ENCODE measurements around the gene TACR1. TPM values are rescaled to one million over a fixed set of nuclear protein-coding genes. Genes with fewer than 3 reads are reported as not detected.
"Not testable (repeated sequence)": the region's sequence is repeated elsewhere in the genome, so short reads cannot be mapped to it uniquely, and the experiment has no call there.

Gene TACR1
- polyA plus RNA-seq, 4 donors, result 0.69 to 1.4 TPM; not detected in 2

DNA sequence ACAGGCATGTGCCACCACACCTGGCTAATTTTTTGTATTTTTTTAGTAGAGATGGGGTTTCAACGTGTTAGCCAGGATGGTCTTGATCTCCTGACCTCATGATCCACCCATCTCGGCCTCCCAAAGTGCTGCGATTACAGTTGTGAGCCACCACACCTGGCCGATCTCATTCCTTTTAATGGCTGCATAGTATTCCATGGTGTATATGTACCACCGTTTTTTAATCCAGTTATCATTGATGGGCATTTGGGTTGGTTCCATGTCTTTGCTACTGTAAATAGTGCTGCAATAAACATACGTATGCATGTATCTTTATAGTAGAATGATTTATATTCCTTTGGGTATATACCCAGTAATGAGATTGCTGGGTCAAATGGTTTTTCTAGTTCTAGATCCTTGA, 51.4 kb downstream of the TACR1 start:
- H3K4me3 ChIP-seq (ENCODE audit: low read depth in 1 of 3, low read length in 3 of 3); H3K9me3 ChIP-seq (ENCODE audit: control insufficient read depth in 2 of 2, insufficient read depth in 1 of 2, low read depth in 1 of 2, low read length in 1 of 2); DNase-seq; H3K27me3 ChIP-seq (ENCODE audit: control insufficient read depth in 3 of 3, insufficient read depth in 3 of 3, low read length in 3 of 3); FAIRE-seq; H3K4me1 ChIP-seq (ENCODE audit: control insufficient read depth in 3 of 3, insufficient read depth in 2 of 3, low read depth in 1 of 3, low read length in 2 of 3); H3K27ac ChIP-seq (ENCODE audit: low read depth in 1 of 3, low read length in 2 of 3); H3K36me3 ChIP-seq (ENCODE audit: control insufficient read depth in 3 of 3, insufficient read depth in 2 of 3, low read depth in 1 of 3, low read length in 3 of 3): not testable (repeated sequence)
- WGBS, 3 donors, result 82 to 94% (median 89%) methylated on average over 6 of the region's 6 CpGs

GRCh38 chr2:75146606-75147332, 52.6 kb downstream of the TACR1 start:
- no peaks in the 10 kb centered on the region for H3K36me3 ChIP-seq (ENCODE audit: control insufficient read depth in 3 of 3, insufficient read depth in 2 of 3, low read depth in 1 of 3, low read length in 3 of 3)
- H3K4me1 ChIP-seq (ENCODE audit: control insufficient read depth in 3 of 3, insufficient read depth in 2 of 3, low read depth in 1 of 3, low read length in 2 of 3), result no peaks in the 10 kb centered on the region
- WGBS, 3 donors, result 72 to 91% (median 85%) methylated on average over 2 of the region's 2 CpGs
- no peak overlapping the region for H3K4me3 ChIP-seq (ENCODE audit: low read depth in 1 of 3, low read length in 3 of 3)
- FAIRE-seq (no peak), DNase-seq (no peak)
- H3K27me3 ChIP-seq (ENCODE audit: control insufficient read depth in 3 of 3, insufficient read depth in 3 of 3, low read length in 3 of 3), result no peaks in the 10 kb centered on the region
- peaks cover 0 to 4% of the 10 kb centered on the region in 2 donors for H3K9me3 ChIP-seq (ENCODE audit: control insufficient read depth in 2 of 2, insufficient read depth in 1 of 2, low read depth in 1 of 2, low read length in 1 of 2)
- no peak overlapping the region for H3K27ac ChIP-seq (ENCODE audit: low read depth in 1 of 3, low read length in 2 of 3)

- not testable (repeated sequence) for H3K36me3 ChIP-seq (ENCODE audit: control insufficient read depth in 3 of 3, insufficient read depth in 2 of 3, low read depth in 1 of 3, low read length in 3 of 3); DNase-seq; H3K27ac ChIP-seq (ENCODE audit: low read depth in 1 of 3, low read length in 2 of 3); H3K9me3 ChIP-seq (ENCODE audit: control insufficient read depth in 2 of 2, insufficient read depth in 1 of 2, low read depth in 1 of 2, low read length in 1 of 2); FAIRE-seq; H3K4me3 ChIP-seq (ENCODE audit: low read depth in 1 of 3, low read length in 3 of 3); H3K4me1 ChIP-seq (ENCODE audit: control insufficient read depth in 3 of 3, insufficient read depth in 2 of 3, low read depth in 1 of 3, low read length in 2 of 3); H3K27me3 ChIP-seq (ENCODE audit: control insufficient read depth in 3 of 3, insufficient read depth in 3 of 3, low read length in 3 of 3)
- WGBS, 3 donors, result 77 to 91% (median 81%) methylated on average over 4 of the region's 4 CpGs
Measured at GRCh38 chr2:75146221-75146605, 53.1 kb downstream of the TACR1 start.

- H3K27me3 ChIP-seq (ENCODE audit: control insufficient read depth in 3 of 3, insufficient read depth in 3 of 3, low read length in 3 of 3), result no peaks in the 10 kb centered on the region
- no peak overlapping the region for H3K4me3 ChIP-seq (ENCODE audit: low read depth in 1 of 3, low read length in 3 of 3)
- FAIRE-seq, result no peak
- H3K9me3 ChIP-seq (ENCODE audit: control insufficient read depth in 2 of 2, insufficient read depth in 1 of 2, low read depth in 1 of 2, low read length in 1 of 2), result no peaks in the 10 kb centered on the region
- no peaks in the 10 kb centered on the region for H3K4me1 ChIP-seq (ENCODE audit: control insufficient read depth in 3 of 3, insufficient read depth in 2 of 3, low read depth in 1 of 3, low read length in 2 of 3)
- WGBS, 3 donors, result 82 to 96% (median 88%) methylated on average over 3 of the region's 3 CpGs
- H3K27ac ChIP-seq (ENCODE audit: low read depth in 1 of 3, low read length in 2 of 3), result no peak overlapping the region
- H3K36me3 ChIP-seq (ENCODE audit: control insufficient read depth in 3 of 3, insufficient read depth in 2 of 3, low read depth in 1 of 3, low read length in 3 of 3), result no peaks in the 10 kb centered on the region
- DNase-seq, result no peak
Measured at GRCh38 chr2:75142081-75142480, 57.2 kb downstream of the TACR1 start.

DNA sequence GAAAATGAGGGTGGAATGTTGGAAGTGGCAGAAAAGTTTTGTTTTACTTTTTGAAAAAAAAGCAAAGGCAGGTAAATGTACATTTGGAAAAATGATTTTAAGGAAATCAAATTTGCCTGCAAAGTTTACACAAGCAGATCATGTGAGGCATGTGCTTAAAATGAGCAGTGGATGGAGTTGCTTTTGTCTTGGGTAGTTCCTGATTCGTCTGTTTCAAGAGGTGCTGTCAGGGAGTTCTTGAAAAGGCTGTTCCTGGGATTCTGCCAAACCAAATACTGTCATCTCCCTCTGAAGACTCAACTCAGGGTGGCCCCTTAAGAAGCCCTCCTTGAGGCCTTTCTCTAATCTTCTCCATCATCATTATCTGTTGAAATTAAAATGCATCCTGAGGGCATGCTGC, 59.0 kb downstream of the TACR1 start:
- Histone ChIP-seq H3K36me3 (ENCODE audit: control insufficient read depth in 3 of 3, insufficient read depth in 2 of 3, low read depth in 1 of 3, low read length in 3 of 3) (no peaks in the 10 kb centered on the region), H3K4me3 (ENCODE audit: low read depth in 1 of 3, low read length in 3 of 3) (no peak overlapping the region), H3K4me1 (ENCODE audit: control insufficient read depth in 3 of 3, insufficient read depth in 2 of 3, low read depth in 1 of 3, low read length in 2 of 3) (no peaks in the 10 kb centered on the region), H3K9me3 (ENCODE audit: control insufficient read depth in 2 of 2, insufficient read depth in 1 of 2, low read depth in 1 of 2, low read length in 1 of 2) (no peaks in the 10 kb centered on the region), H3K27me3 (ENCODE audit: control insufficient read depth in 3 of 3, insufficient read depth in 3 of 3, low read length in 3 of 3) (no peaks in the 10 kb centered on the region), H3K27ac (ENCODE audit: low read depth in 1 of 3, low read length in 2 of 3) (no peak overlapping the region)
- no peak for DNase-seq
- no peak for FAIRE-seq
- 37 to 39% (median 38%) methylated on average over 1 of the region's 1 CpG for WGBS, 3 donors

DNA sequence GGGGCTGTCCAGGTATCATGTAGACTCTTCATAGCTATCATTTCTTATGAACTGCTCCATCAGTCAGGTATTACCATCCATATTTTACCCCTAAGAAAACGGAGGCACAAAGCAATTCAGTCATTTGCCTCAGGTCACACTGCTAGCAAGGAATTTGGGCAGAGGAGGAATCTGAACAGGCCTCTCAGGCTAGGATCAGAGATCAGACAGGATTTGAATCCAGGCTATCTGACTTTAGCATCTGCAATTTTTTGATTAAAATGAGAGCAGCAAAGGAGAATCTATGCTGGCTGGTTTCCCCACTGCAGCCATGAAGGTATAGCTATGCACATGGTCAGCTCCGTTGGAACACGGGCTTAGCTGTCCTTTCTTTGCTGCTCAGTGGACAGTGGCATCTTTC, 60.1 kb downstream of the TACR1 start:
- FAIRE-seq (no peak), DNase-seq (no peak)
- no peak overlapping the region for H3K27ac ChIP-seq (ENCODE audit: low read depth in 1 of 3, low read length in 2 of 3)
- WGBS, 3 donors, result 76 to 88% (median 79%) methylated on average over 3 of the region's 3 CpGs
- H3K9me3 ChIP-seq (ENCODE audit: control insufficient read depth in 2 of 2, insufficient read depth in 1 of 2, low read depth in 1 of 2, low read length in 1 of 2), result no peaks in the 10 kb centered on the region
- H3K27me3 ChIP-seq (ENCODE audit: control insufficient read depth in 3 of 3, insufficient read depth in 3 of 3, low read length in 3 of 3), result no peaks in the 10 kb centered on the region
- no peak overlapping the region for H3K4me3 ChIP-seq (ENCODE audit: low read depth in 1 of 3, low read length in 3 of 3)
- H3K4me1 ChIP-seq (ENCODE audit: control insufficient read depth in 3 of 3, insufficient read depth in 2 of 3, low read depth in 1 of 3, low read length in 2 of 3), result no peaks in the 10 kb centered on the region
- H3K36me3 ChIP-seq (ENCODE audit: control insufficient read depth in 3 of 3, insufficient read depth in 2 of 3, low read depth in 1 of 3, low read length in 3 of 3), result no peaks in the 10 kb centered on the region

DNA sequence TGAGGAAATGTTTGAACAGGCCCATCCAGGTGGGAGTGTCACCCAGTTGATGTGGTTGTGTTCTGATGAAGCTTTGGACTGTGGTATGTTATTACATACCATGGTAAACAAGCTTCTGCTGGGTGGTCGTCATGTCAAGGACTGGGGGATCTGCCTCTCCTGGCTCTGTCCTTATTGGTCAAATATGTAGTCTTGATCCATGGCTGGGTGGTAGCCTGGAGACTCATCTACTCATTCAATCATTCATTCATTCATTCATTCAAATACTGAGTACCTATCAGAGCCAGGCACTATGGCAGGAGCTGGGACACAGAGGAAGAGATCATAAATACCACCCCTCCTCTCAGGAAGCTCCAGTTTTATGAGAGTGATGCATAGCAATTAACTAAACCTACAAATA, 60.8 kb downstream of the TACR1 start:
- FAIRE-seq (no peak), DNase-seq (no peak)
- Histone ChIP-seq H3K27ac (ENCODE audit: low read depth in 1 of 3, low read length in 2 of 3) (no peak overlapping the region), H3K36me3 (ENCODE audit: control insufficient read depth in 3 of 3, insufficient read depth in 2 of 3, low read depth in 1 of 3, low read length in 3 of 3) (no peaks in the 10 kb centered on the region), H3K9me3 (ENCODE audit: control insufficient read depth in 2 of 2, insufficient read depth in 1 of 2, low read depth in 1 of 2, low read length in 1 of 2) (no peaks in the 10 kb centered on the region), H3K4me1 (ENCODE audit: control insufficient read depth in 3 of 3, insufficient read depth in 2 of 3, low read depth in 1 of 3, low read length in 2 of 3) (no peaks in the 10 kb centered on the region), H3K4me3 (ENCODE audit: low read depth in 1 of 3, low read length in 3 of 3) (no peak overlapping the region), H3K27me3 (ENCODE audit: control insufficient read depth in 3 of 3, insufficient read depth in 3 of 3, low read length in 3 of 3) (no peaks in the 10 kb centered on the region)
- WGBS, 3 donors, result 73 to 100% (median 84%) methylated on average over 1 of the region's 1 CpG

- H3K27me3 ChIP-seq (ENCODE audit: control insufficient read depth in 3 of 3, insufficient read depth in 3 of 3, low read length in 3 of 3), result no peaks in the 10 kb centered on the region
- no peak overlapping the region for H3K4me3 ChIP-seq (ENCODE audit: low read depth in 1 of 3, low read length in 3 of 3)
- no peak overlapping the region for H3K27ac ChIP-seq (ENCODE audit: low read depth in 1 of 3, low read length in 2 of 3)
- H3K9me3 ChIP-seq (ENCODE audit: control insufficient read depth in 2 of 2, insufficient read depth in 1 of 2, low read depth in 1 of 2, low read length in 1 of 2), result no peaks in the 10 kb centered on the region
- DNase-seq, result no peak
- no peak for FAIRE-seq
- WGBS, 3 donors, result 48 to 62% (median 61%) methylated on average over 8 of the region's 8 CpGs
- H3K36me3 ChIP-seq (ENCODE audit: control insufficient read depth in 3 of 3, insufficient read depth in 2 of 3, low read depth in 1 of 3, low read length in 3 of 3), result no peaks in the 10 kb centered on the region
- no peaks in the 10 kb centered on the region for H3K4me1 ChIP-seq (ENCODE audit: control insufficient read depth in 3 of 3, insufficient read depth in 2 of 3, low read depth in 1 of 3, low read length in 2 of 3)
Measured at GRCh38 chr2:75135776-75136400, 63.4 kb downstream of the TACR1 start.

DNA sequence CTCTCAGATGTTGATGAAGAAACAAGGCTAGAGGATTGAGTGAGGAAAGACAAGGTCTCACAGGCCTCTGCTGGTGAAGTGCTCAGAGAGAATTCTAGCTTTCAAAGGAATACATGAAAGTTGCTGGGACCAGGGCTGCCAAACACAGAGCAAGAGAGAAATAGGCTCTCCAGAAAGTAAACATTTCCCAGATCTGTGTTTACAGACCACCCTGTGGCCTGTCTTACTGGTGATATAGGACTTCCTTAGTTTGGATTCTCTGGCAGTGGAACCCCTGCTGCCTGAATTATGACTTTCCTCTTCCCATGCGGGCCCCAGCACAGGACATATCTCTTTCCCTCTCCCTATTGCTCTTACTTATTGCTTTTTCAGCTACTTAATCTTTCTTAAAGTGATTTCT, 64.5 kb downstream of the TACR1 start:
- 65 to 80% (median 78%) methylated on average over 1 of the region's 1 CpG for WGBS, 3 donors
- Histone ChIP-seq H3K9me3 (ENCODE audit: control insufficient read depth in 2 of 2, insufficient read depth in 1 of 2, low read depth in 1 of 2, low read length in 1 of 2) (no peaks in the 10 kb centered on the region), H3K27ac (ENCODE audit: low read depth in 1 of 3, low read length in 2 of 3) (no peak overlapping the region), H3K36me3 (ENCODE audit: control insufficient read depth in 3 of 3, insufficient read depth in 2 of 3, low read depth in 1 of 3, low read length in 3 of 3) (no peaks in the 10 kb centered on the region), H3K4me1 (ENCODE audit: control insufficient read depth in 3 of 3, insufficient read depth in 2 of 3, low read depth in 1 of 3, low read length in 2 of 3) (no peaks in the 10 kb centered on the region), H3K27me3 (ENCODE audit: control insufficient read depth in 3 of 3, insufficient read depth in 3 of 3, low read length in 3 of 3) (no peaks in the 10 kb centered on the region), H3K4me3 (ENCODE audit: low read depth in 1 of 3, low read length in 3 of 3) (no peak overlapping the region)
- DNase-seq, result no peak
- FAIRE-seq, result no peak
